Kidney capillary endothelial cell (primary cell): ENCODE results near the gene PLXNB3.
"Not testable (repeated sequence)": the region's sequence is repeated elsewhere in the genome, so short reads cannot be mapped to it uniquely, and the experiment has no call there.

Source experiments
- DNase-seq: peaks from one replicate; pipeline ENCODE4 v3.0.0-alpha.2; 2018; ENCODE audit warnings: low spot score

PLXNB3 gene

DNA sequence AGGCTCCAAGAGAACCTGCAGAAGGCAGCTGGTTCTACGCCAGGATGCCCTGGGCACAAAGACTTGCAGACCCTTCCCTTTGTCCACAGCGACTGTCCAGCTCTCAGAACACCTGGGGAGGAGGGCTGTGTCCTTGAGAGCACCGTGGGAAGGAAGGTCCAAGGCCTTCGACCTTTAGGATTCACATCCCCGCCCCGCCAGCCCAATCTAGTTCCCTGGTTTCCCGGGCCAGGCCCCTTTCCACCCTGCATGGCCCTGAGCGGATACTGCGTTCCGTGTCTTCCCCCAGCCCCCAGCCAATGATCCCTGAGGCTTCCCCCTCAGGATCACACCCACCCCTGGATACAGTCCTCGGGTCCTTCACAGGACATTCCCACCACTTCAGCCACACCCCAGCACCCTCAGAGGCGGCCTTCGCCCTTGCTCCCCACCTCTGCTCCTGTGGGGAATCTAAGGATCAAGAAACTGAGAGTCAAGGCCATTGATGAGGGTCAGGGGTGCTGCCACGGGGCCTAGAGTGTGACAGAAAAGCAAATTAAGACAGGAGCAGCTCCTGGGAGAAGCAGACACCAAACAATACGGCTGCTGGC, 30.3 kb upstream of the PLXNB3 start:
- DNase-seq = no peak

DNA sequence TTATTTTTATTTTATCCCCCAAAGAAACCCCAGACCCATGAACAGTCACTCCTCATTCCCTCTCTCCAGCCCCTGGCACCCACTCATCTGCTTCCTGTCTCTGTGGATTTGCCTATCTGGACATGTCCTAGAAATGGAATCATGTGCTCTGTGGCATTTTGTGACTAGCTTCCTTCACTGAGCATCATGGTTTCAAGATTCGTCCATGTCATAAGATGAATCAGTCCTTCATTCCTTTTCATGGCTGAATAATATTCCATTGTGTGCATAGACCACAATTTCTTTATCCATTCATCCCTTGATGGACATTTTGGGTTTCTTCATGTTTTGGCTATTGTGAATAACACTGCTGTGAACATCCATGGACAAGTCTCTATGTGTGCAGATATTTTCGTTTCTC, 29.2 kb upstream of the PLXNB3 start:
- DNase-seq = no peak

DNA sequence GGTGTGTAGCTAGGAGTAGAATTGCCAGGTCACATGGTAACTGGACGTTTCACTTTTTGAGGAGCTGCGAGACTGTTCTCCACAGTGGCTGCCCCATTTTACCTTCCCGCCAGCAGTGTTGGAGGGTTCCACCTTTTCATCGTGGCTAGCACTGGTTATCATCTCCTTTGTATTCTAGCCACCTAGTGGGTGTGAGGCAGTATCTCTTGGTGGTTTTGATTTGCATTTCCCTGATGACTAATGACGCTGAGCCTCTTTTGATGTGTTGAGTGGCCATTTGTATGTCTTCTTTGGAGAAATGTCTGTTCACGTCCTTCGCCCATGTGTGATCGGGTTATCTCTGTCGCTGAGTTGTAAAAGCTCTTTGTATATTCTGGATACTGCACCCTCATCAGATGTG, 28.8 kb upstream of the PLXNB3 start:
- DNase-seq = no peak

DNA sequence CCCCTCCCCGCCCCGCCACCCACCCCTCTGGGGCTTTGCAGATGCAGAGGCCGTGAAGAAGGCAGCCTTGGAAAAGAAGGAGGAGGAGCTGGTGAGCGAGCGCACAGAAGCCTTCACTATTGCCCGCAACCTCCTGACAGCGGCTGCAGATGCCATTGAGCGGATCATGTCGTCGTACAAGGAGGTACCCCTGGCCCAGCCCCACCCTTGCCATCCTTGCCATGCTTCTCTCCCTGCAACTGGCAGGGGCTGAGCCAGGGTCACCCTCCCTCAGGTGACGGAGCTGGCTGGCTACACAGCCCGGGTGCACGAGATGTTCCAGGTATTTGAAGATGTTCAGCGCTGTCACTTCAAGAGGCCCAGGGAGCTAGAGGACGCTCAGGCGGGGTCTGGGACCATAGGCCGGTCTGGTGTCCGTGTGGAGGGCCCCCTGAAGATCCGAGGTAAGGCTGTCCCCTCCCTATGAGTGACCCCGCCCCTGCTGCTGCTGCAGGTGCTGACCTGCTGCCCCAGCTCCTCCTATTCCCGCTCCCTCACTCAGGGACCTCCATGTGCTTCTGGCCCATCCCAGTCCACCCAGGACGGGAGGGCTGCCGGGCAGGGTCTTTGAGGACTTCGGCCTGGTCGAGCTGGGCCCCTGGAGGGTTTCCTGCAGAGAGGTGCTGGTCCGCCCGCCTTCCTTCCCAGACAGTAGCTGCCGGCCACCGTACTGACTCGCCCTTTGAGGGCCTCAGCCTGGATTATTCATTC, 27.8 kb upstream of the PLXNB3 start:
- no peak for DNase-seq

DNA sequence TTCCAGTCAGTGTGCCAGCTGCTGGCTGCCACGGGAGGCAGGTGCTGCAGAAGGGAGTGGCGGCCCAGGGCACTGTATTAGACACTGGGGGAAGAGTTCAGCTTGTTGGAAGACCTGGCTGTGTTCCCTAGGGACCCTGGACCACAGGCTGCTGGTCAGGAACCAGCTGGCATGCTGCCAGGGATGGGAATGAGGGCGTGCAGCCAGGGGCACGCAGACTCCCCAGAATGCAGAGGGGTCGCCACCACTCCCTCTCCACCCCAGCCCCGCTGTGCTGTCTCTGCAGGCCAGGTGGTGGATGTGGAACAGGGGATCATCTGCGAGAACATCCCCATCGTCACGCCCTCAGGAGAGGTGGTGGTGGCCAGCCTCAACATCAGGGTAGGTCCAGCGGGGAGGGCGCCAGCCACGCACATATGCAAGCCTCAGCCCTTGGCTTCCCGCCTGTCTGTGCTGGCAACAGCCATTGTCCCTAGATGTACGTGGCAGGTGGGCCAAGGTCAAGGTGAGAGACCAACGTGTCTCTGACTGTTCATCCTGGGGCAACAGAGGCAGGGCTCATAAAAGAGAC, 27.1 kb upstream of the PLXNB3 start:
- DNase-seq = no peak

DNA sequence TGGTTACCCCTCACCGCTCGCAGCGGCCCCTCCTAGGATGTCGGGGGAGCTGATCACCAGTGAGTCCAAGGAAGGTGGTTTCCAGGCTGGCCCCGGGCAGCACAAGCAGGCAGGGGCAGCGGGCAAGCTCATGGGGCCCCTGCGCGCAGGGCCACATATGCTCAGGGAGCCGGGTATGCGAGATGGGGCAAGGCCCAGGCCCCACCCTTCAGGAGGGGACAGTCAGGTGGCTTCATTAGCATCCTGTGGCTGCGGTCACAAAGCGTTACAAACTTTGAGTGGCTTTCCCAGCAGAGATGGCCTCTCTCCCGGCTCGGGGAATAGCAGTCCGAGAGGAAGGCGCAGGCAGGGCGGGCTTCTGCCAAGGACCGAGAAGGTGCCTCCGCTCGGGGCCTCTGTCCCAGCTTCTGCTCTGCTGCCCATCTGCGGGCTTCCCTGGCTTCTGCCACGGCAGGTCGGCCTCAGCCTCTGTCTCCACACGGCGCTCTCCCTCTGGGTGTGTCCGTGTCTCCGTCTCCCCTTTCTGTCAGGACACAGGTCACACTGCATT, 25.9 kb upstream of the PLXNB3 start:
- no peak for DNase-seq

DNA sequence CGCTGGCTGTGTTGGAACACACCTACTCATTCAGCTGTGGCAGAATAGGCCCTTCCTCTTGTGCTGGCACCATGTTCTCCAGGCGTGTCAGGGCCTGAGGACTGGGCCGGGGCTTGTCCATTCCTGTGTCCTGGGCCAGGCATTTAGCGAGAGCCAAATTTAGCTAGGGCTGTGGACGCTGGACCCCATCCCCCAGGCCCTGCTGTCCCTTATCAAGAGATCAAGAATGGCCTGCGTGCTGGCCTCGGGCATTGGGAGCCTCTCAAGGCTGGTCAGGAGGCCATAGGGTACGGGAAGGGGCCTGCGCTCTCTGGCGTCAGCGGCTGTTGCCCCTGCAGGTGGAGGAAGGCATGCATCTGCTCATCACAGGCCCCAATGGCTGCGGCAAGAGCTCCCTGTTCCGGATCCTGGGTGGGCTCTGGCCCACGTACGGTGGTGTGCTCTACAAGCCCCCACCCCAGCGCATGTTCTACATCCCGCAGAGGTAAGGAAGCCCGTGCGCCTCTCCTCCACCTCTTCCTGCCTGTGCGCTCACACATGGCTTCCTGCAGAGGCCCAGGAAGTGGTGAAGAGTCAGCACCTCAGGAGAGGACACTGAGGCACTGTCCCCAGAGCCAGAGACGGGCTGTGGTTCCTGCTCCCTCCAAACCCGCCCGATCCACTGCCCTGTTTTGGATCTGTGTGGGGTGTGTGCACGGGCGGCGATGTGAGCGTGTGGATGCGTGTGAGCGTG, 24.1 kb upstream of the PLXNB3 start:
- DNase-seq = no peak

DNA sequence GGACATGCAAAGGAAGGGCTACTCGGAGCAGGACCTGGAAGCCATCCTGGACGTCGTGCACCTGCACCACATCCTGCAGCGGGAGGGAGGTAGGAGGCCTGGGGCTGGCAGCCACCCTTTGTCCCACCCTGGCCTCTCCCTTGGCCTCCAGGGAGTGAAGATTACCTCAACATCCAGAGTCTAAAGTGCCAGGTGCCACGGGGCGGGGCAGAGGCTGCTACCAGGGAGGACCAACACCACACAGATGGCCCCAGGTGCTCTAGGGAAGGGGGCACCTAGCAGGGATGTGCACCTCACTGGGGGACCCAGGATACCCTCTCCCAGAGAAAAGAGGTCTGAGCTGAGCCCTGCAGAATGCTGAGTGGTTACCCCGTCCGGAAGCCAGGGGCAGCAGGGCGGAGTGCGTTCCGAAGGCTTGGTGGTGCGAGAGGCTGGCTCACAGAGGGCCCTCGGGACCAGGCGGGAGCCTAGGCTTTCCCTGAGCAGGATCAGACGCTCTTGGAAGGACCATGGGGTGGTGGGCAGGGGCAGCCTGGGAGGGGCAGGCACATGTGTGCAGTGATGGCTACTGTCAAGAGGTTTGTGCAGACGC, 23.3 kb upstream of the PLXNB3 start:
- DNase-seq = no peak

DNA sequence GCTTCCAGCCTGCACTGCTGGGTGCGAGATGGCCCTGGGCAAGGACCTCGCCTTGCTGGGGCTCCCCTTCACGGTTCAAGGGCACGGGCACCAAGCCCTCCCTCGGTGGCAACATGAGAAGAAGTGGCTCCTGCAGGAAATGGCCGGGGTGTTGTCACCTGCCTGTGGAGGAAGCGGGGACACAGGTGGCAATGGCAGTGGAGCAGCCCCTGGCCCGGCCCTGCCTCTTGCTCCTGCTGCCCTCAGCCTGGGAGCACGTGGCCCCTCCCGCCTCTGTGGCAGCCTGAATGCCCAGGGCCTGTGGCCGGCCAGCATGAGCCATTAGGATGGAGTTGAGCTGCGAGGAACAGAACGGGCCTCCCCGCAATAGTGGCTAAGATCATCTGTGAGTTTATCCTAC, 22.6 kb upstream of the PLXNB3 start:
- DNase-seq = no peak

DNA sequence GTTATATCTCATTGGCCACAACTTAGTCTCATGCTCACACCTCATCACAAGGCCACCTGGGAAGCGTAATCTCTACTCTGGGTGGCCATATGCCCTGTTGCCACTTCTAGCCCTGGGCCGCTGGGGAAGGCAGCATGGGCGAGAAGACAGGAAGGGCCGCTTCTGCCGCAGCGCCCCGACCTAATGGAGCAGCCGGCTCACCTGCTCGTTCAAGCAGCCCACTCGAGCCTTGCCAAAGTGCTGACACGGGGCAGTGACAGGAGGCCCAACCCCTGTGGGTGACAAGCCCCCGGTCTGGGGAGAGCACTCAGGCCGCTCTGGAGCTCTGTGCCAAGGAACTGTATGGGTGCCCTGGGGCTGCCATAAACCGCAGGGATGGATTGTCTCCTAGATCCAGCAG, 21.9 kb upstream of the PLXNB3 start:
- DNase-seq = not testable (repeated sequence)

DNA sequence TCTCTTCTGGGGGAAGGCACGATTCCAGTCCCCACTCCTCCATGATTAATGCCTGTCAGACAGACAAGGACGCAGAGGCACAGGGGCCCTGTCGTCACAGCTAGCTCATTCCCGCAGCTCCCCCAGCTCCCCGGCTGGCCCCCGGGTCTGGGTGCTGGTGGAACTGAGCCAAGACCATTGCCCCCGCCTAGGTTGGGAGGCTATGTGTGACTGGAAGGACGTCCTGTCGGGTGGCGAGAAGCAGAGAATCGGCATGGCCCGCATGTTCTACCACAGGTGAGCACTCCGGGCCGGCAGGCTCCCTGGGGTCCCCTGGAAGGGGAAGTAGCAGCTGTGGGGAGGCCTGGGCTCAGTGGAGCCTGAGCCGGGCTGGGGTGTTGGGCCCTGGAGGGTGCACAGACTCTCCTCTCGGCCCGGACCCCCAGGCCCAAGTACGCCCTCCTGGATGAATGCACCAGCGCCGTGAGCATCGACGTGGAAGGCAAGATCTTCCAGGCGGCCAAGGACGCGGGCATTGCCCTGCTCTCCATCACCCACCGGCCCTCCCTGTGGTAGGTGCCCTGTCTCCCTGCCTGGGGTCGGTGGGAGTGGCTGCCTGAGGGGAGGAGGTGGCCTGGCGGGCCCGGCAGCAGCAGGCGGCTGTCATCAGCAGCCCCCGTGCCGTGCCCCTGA, 21.1 kb upstream of the PLXNB3 start:
- not testable (repeated sequence) for DNase-seq

DNA sequence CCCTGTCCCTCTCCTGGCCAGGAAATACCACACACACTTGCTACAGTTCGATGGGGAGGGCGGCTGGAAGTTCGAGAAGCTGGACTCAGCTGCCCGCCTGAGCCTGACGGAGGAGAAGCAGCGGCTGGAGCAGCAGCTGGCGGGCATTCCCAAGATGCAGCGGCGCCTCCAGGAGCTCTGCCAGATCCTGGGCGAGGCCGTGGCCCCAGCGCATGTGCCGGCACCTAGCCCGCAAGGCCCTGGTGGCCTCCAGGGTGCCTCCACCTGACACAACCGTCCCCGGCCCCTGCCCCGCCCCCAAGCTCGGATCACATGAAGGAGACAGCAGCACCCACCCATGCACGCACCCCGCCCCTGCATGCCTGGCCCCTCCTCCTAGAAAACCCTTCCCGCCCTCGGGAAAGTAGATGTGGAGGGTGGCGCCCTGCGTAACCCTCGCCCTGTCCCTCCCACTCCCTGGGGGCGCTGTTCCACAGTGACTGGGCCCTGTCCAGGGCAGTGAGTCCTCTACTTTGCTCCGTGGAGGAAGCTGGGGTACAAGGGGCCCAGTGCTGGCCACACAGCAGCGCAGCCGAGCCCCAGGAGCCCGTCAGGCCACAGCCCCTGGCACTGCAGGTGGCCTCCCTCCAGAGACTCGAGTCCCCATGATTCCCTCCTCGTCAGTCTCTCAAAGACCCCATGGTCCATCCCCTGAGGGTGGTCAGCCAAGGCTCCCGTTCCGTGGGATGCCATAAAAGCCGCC, 20.4 kb upstream of the PLXNB3 start:
- DNase-seq = not testable (repeated sequence)

DNA sequence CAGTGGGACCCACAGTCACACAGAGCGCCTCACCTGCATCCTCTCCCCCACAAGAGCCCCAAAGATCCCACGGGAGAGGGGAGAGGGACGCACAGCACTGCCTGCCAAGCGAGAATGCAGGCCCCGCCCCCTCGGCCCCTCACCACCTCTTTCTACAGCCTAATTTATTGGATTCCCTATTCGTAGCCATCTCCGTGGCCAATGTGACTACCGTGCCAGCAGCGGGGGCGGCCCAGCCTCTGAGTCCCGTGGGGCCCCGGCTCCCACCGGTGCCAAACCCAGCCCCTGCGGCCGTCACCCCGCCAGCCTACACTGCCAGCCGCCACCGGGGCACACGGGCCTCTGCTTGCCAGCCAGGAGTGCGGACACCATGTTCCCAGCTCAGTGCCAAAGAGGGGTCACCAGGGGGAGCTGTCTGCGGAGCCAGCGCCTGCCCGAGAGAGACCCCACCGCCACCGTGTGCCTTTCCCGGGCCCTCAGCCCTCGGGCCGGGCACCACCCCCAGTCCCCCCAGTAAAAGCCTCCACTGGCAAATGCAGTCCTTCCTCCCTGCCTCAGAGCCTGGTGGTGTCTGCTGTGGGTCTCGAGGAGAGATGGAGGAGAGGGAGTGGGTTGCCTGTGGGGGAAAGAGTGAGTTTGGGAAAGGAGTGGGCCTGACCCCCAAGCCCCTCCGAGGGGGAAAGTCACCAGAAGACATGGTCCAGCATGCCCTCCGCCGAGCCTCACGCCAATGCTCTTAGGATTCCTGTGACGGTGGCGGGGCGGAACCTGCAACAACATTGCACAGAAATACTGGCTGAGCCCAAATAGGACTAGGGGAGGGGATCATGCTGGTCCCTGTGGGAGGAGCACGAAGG, 19.6 kb upstream of the PLXNB3 start:
- no peak for DNase-seq

DNA sequence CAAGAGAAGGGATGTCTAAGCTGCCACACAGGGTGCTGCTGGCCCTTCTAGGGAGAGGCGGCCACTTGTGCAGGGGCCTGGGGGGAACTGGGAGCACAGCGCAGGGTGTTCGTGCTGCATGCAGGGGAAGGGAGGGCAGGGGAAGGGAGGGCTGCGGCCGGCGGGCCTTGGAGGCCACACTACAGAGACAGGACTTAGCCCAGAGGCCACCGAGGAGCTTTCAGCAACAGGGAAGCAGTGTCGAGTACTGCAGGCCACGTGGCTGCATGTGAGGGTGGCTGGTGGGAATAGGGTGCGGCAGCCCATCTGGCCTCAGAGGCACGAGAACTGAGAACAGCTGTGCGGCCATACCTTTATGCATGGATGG, 19.0 kb upstream of the PLXNB3 start:
- DNase-seq = not testable (repeated sequence)

DNA sequence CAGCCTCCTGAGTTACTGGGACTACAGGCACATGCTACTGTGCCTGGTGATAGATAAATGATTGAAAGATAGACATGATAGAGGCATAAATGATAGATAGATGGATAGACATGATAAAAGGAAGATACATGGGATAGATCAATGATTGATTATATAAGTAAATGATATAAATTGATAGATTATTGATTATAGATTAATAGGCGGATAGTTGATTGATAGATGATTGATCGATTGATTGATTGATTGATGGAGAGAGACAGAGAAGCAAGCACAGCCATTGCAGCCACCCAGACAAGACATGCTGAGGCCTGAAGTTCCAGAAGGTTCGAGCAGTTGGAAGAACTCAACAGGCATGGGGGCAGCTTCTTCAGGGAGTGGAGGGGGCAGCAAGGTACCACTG, 17.7 kb upstream of the PLXNB3 start:
- no peak for DNase-seq

DNA sequence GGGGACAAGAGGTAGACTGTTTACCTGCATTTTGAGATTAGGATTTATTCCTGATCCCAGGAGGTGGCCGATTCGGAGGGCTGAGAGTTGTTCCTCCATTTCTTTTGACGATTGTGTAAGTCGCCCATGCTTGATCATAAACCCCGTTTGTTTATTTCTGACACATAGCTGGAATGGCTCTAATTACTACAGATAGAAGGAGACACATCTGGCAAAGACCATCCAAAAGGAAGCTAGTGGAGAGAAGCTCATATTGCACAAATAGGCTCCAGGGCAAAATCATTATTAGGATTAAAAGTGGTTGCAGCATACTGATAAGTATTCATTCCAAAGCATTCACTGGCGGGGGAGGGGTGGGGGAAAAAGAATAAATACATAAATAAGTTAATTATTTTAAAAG, 17.1 kb upstream of the PLXNB3 start:
- DNase-seq = not testable (repeated sequence)

DNA sequence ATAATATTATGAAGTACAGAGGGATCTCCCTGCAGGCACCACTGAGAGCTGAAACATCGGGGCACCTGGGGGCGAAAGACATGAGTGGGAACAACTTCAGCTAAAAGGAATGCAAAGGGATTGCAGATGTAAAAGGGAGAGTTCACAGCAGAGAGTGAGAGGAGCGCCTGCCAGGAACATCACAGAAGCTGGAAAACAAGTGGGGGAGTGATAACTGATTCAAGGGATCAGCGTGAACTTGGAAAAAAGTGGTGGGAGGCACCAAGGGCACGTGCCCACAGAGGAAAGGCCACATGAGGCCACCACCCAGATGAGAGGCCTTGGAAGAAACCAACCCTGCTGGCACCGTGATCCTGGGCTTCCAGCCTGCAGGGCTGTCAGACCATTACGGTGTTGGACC, 15.0 kb upstream of the PLXNB3 start:
- not testable (repeated sequence) for DNase-seq

DNA sequence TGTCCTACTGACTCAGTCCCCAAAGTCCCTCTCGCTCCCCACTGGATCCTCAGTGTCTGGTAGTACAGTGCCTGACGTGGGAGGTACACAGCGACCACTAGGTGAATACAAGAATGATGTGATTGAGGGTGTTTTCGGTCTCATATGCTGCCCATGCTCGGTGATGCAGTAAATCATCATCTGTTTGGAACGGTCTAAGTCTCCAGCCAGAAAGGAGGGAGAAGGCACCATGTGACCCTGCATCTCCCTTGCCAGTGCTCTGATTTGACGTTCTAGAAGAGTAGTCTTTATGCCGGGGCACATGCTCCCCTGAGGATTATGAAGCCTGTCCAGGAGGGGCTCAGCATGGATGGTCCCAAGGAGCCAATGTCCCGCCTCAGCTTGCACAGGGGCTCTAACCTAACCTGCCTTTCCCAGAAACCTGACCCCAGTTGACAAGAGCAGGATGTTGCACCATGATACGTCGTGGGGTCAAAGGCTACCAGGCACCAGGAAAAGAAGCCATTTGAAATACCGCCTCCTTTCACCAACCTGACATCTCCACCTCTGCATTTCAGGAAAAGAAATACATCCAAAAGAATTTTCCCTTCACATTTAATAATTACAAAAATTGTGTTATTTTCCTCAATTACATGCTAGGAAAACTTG, 13.8 kb upstream of the PLXNB3 start:
- DNase-seq = no peak

DNA sequence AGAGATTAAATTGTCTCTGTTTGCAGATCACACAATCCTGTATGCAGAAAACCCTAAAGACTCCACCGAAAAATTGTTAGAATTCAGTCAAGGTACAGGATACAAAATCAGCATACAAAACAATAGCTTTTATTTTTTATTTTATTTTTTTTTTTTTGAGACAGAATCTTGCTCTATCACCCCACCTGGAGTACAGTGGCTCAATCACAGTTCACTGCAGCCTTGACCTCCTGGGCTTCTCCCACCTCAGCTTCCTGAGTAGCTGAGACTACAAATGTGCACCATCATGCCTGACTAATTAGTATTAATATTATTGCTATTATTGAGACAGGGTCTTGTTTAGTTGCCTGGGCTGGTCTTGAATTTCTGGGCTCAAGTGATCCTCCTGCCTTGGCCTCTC, 8.9 kb upstream of the PLXNB3 start:
- no peak for DNase-seq

DNA sequence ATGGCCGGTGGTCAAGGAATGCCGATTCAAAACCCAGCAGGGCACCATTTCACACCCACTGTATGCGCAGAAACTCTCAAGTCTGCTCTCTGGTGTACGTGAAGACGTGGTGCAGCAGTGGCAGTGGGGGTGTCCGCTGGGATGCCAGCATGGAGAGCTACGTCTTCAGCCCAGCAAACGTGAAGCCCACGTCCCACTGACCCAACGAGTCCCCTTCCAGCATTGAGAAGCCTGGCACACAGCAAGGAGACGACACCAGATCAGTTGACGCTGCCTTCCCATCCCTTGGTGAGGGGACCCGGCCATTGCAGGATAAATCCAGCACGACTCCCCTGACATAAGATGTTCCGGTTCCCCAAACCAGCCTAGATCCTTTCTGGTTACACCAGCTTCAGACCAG, 2.2 kb upstream of the PLXNB3 start:
- no peak for DNase-seq
